ENCODE measurements around the gene ST6GALNAC2.
"Not testable (repeated sequence)": the region's sequence is repeated elsewhere in the genome, so short reads cannot be mapped to it uniquely, and the experiment has no call there.

Gene ST6GALNAC2

DNA sequence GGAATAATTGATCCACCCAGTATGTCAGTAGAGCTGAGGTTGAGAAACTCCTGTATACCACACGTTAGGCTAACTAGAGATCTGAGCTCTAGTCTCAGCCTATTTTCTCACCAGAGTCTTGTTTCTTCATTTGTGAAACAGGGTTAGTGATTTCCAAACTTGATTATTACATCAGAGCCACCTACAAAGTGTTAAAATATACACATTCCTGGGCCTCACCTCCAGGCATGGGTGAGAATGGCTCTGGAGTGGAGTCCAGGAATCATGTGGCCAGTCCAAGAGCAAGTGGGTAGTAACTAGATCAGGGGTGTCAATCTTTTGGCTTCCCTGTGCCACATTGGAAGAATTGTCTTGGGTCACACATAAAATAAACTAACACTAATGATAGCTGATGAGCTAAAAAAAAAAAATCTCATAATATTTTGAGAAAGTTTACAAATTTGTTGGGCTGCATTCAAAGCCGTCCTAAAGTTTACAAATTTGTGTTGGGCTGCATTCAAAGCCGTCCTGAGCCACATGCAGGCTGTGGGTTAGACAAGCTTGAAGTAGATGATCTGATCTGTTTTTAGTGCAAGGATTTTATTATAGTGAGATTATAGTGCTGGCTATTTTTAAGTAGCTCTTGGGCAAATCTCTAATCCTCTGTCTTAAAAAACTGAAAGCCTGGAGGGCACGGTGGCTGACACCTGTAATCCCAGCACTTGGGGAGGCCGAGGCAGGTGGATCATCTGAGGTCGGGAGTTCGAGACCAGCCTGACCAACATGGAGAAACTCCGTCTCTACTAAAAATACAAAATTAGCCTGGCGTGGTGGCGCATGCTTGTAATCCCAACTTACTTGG, 25.4 kb downstream of the ST6GALNAC2 start:
- TF ChIP-seq, protein P1, sequence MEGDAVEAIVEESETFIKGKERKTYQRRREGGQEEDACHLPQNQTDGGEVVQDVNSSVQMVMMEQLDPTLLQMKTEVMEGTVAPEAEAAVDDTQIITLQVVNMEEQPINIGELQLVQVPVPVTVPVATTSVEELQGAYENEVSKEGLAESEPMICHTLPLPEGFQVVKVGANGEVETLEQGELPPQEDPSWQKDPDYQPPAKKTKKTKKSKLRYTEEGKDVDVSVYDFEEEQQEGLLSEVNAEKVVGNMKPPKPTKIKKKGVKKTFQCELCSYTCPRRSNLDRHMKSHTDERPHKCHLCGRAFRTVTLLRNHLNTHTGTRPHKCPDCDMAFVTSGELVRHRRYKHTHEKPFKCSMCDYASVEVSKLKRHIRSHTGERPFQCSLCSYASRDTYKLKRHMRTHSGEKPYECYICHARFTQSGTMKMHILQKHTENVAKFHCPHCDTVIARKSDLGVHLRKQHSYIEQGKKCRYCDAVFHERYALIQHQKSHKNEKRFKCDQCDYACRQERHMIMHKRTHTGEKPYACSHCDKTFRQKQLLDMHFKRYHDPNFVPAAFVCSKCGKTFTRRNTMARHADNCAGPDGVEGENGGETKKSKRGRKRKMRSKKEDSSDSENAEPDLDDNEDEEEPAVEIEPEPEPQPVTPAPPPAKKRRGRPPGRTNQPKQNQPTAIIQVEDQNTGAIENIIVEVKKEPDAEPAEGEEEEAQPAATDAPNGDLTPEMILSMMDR (IDR thresholded peaks at IDR 0.05; ENCODE audit: control insufficient read depth, extremely low read depth, insufficient read depth): no peak
- no peak overlapping the region for H3K4me3 ChIP-seq (ENCODE audit: low read depth, low read length)
- no peak for DNase-seq (ENCODE audit: low read depth)

GRCh38 chr17:76559460-76559859, 26.2 kb downstream of the ST6GALNAC2 start:
- peak overlapping the region; percentile 66; the same call in 1 of the 2 replicates for H3K4me3 ChIP-seq (ENCODE audit: low read depth, low read length)
- DNase-seq (ENCODE audit: low read depth): not testable (repeated sequence)

GRCh38 chr17:76558198-76559095, 27.2 kb downstream of the ST6GALNAC2 start:
- TF ChIP-seq, protein P1 (IDR thresholded peaks at IDR 0.05; ENCODE audit: control insufficient read depth, extremely low read depth, insufficient read depth): peak; percentile 66
- peak overlapping the region; percentile 66 for H3K4me3 ChIP-seq (ENCODE audit: low read depth, low read length)
- DNase-seq (ENCODE audit: low read depth): no peak

DNA sequence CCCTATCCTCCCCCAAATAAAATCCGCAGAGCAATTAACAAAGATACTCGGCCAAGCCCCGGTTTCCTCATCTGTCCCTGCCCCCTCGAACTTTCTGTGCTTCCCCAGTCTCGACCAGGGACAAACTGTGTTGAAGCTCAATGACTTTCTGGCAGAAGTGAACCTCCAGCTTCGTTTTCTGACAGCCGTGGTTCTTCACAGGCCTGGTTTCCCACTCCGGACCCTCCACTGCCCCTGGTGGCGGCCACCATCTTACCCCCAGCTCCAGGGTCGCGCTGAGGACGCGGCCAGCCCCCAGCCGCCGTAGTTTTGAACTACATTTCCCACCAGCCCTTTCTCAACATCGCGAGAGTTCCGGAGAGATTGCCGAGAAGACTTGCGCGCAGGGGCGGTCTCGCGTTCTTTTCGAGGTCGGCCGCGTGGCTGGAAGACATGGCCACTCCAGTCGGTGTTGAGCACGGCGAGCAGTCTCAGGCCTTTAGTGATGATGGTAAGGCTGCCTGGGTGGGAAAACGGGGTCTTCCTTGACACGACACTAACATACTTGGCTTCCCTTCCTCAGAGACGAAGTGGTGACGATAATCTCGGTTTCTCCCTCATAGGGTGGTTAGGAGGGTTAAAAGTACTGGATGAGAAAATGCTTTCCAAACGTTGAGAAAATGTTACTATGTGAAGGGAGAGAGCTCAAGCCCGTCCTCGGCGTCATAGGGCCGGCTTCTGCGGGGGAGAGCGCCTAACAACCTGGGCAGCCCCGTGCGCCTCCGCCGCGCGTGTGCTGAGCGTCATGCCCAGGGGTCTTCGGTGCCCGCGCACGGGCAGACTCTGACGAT, 28.1 kb downstream of the ST6GALNAC2 start:
- H3K4me3 ChIP-seq (ENCODE audit: low read depth, low read length): peak overlapping the region; percentile 66
- TF ChIP-seq, protein P1 (IDR thresholded peaks at IDR 0.05; ENCODE audit: control insufficient read depth, extremely low read depth, insufficient read depth): peak; percentile 27; the same call in 1 of the 2 replicates
- DNase-seq (ENCODE audit: low read depth): peak; percentile 81

- TF ChIP-seq, protein P1 (IDR thresholded peaks at IDR 0.05; ENCODE audit: control insufficient read depth, extremely low read depth, insufficient read depth): no peak
- DNase-seq (ENCODE audit: low read depth): no peak
- peak overlapping the region; percentile 66 for H3K4me3 ChIP-seq (ENCODE audit: low read depth, low read length)
Measured at GRCh38 chr17:76556765-76557367, 28.8 kb downstream of the ST6GALNAC2 start.

DNA sequence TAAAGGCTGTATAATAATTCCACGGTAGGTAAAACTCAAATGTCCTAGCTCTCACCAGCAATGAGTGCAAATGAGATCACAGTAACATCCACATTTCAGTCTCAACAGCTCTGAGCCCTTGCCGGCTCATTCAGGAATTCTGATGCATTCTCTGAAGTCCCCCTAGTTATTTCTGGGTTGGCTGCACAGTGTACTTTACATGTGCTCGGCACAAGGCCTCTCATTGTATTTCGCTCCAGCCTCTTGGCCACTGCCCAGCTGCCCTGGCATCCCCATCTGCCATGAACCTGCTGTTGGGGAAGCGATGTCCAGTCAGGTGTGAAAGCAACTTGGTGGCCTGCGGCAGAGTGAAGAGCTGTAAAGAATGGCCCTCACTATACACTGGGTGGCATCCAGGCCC, 31.5 kb downstream of the ST6GALNAC2 start:
- no peak for DNase-seq (ENCODE audit: low read depth)
- TF ChIP-seq, protein P1 (IDR thresholded peaks at IDR 0.05; ENCODE audit: control insufficient read depth, extremely low read depth, insufficient read depth): no peak
- H3K4me3 ChIP-seq (ENCODE audit: low read depth, low read length): no peak overlapping the region

Data from LNCaP clone FGC (cell line).